Fibroblast of skin of right quadriceps (primary cell): ENCODE data around the gene PDSS2.
"Not testable (repeated sequence)": the region's sequence is repeated elsewhere in the genome, so short reads cannot be mapped to it uniquely, and the experiment has no call there.

Experiments
- DNase-seq: peaks from one replicate; pipeline ENCODE4 v3.0.0-alpha.2; 2013

The PDSS2 gene

GRCh38 chr6:107413966-107414645 lies 45.3 kb downstream of the PDSS2 start:
- DNase-seq = peak; percentile 7

- DNase-seq = no peak
Observed at GRCh38 chr6:107411161-107411560, 48.2 kb downstream of the PDSS2 start.

GRCh38 chr6:107409942-107410341 lies 49.4 kb downstream of the PDSS2 start:
- no peak for DNase-seq

DNA sequence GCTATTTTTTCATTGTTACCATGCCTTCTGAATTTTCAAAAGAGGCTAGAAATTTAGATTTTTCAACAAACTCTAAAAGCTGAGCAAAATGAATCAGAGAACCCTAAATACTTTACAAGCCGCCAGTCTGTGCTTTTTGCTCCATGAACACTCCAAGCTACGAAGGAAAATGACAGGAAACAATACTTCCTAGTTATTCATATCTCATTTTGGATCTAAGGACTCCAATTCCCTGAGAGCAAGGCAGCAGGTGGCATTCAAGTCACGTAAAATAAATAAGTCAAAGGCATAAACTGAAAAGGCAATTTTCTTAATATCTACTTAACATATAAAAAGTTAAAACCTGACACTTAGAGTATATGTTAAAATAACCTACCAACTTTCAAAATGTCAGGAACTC lies 50.6 kb downstream of the PDSS2 start:
- no peak for DNase-seq

DNA sequence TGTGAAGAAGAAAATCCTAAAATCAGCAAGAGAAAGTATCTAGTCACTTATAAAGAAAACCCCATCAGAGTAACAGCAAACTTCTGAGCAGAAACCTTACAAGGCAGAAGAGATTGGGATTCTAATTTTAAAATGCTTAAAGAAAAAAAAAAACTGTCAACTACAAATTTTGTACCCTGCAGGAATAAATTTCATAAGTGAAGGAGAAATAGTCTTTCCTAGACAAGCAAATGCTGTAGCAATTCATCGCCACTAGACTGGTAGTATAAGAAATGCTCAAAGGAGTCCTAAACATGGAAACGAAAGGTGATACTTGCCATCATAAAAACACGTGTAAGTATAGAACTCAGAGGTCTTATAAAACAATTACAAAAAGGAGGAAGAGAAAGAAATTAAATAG lies 54.4 kb downstream of the PDSS2 start:
- no peak for DNase-seq

DNA sequence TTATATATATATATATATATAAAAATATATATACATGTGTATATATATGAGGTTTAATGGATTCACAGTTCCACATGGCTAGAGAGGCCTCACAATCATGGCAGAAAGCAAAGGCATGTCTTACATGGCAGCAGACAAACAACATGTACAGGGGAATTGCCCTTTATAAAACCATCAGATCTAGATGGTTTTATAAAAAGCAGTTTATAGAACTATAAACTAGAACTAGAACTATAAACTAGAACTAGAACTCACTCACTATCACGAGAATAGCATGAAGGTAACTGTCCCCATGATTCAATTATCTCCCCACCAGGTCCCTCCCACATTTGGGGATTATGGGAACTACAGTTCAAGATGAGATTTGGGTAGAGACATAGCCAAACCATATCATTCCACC lies 56.8 kb downstream of the PDSS2 start:
- DNase-seq = no peak

DNA sequence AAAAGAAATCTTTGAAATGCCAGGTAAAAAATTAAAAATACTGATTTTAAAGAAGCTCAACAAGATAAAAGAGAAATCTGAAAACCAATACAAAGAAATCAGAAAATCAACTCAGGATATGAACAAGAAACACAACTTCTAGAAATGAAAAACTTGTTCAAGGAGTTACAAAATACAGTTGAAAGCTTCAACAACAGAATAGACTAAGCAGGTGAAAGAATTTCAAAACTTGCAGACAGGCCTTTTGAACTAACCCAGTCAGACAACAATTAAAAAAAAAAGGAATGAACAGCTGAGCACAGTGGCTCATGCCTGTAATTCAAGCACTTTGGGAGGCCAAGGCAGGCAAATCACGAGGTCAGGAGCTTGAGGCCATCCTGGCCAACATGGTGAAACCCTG lies 57.8 kb downstream of the PDSS2 start:
- no peak for DNase-seq

- no peak for DNase-seq
Observed at GRCh38 chr6:107400616-107401147, 58.7 kb downstream of the PDSS2 start.

DNA sequence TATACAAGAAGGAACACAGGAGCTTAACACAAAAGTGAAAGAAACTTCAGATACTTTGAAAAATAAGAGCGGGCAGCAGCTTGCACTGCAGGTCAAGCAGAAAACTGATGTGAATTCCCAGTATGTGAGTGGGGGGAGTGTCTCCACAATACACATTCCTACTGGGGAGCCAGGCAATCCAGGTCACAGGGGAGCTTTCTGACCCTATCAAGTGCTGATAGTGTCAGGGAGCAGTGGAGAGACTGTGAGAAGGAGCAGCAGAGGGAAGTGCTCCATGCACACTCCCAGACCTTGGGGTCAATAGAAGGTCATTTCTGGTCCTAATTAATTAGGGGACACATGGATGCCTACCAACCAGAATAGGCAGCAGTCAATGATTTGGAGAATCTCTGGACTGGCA lies 59.4 kb downstream of the PDSS2 start:
- DNase-seq = no peak

- DNase-seq = no peak
Observed at GRCh38 chr6:107398001-107398400, 61.4 kb downstream of the PDSS2 start.

DNA sequence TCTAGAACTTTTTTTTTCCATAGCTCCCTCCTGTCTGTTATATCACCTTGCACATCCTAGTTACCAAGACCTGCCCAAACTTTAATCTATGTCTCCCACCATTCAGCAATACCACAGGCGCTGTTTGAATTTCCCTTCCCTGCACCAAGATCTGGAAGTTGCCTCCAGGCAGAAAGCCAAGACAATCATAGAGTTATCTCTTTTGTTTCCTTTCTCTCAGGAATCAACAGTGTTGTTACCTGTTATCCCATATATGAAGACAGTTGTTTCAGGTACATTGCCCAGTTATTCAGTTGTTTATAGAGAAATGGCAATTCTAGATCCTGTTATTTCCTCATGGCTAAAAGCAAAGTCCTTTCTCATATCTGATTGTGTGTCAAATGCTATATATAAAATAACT lies 63.2 kb downstream of the PDSS2 start:
- no peak for DNase-seq

DNA sequence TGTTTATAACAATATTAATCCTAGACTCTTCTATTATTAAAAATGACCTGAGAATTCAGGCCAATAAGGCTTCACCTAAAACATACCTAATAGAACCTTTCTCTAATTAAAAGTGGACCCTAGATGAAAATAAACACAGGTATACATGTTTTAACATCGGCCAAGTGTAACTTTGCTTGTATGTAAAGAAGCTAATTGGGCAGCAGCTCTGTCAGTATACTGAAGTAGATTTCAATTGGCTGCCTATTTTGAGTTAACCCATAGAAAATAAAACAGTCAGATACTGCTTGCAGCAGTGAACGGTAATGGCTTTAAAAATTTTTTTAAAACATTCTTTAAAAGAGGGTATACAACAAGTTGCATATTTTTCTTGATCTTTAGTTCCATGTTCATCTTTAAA lies 67.3 kb downstream of the PDSS2 start:
- no peak for DNase-seq

- DNase-seq = no peak
Observed at GRCh38 chr6:107390685-107391435, 68.5 kb downstream of the PDSS2 start.

DNA sequence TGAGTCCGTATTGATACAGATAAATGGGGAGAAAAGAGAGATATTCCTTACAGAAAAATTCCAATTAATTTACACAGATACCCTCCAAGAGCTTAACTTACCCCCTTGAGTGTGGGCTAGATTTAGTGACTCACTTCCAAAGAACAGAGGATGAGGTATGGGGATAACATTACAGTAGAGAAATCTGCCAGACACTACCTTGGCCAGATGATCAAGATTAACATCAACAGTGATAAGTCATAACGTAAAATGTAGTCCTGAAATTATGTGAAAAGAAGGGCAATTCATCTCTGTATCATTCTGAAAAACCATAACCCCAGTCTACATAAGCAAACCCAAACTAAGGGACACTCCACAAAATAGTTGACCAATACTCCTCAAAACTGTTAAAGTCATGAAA lies 69.3 kb downstream of the PDSS2 start:
- DNase-seq = no peak

DNA sequence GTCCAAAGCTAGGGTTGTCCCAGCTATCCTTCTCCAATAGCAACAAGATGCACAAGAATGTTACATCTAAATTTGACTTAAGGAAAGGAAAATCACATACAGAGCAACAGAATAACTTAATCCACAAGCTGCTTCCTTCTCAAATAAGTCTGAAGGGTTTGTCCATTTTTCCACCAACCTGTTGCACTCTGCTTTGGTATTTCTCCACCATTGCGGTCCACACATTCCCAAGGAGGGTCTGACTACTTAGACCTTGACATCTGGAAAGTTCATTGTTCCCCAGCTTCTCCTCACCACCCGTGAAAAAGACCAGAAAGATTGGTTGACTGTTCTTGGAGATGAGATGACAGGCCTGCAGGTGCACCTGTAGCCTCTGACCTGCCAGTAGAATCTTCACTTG lies 72.5 kb downstream of the PDSS2 start:
- DNase-seq = no peak

- peak; percentile 34 for DNase-seq
Observed at GRCh38 chr6:107386340-107386739, 73.0 kb downstream of the PDSS2 start.

DNA sequence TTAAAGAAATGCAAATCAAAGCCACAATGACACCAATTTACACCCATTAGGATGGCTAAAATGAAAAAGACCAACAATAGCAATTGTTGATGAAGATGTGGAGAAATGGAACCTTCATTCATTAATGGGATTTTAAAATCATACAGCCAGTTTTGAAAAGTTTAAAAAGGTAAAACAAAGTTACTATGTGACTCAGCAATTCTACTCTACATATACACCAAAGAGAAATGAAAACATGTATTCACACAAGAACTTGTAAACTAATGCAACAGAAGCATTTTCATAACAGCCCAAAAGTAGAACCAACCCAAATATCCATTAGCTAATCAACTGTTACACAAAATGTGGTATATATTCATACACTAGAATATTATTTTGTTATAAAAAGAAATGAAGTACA lies 75.7 kb downstream of the PDSS2 start:
- DNase-seq = no peak

DNA sequence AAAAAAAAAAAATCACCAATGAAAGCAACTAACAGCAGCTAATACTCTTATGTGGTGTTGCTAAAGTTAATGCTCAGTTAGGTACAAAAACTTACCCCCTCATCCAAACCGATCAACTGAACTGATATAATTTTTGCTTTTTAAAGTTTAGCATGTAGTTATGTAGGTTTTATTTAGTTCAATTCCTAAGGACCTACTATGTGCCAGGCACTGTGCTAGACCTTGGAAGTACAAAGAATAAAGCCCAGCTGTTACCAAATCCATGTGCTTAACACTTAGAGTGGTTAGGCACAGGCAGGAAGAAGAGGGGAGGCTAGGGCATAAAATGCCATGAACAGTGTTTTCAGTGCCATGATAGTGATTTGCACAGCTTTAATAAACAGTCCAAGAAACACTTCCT lies 85.1 kb downstream of the PDSS2 start:
- no peak for DNase-seq

DNA sequence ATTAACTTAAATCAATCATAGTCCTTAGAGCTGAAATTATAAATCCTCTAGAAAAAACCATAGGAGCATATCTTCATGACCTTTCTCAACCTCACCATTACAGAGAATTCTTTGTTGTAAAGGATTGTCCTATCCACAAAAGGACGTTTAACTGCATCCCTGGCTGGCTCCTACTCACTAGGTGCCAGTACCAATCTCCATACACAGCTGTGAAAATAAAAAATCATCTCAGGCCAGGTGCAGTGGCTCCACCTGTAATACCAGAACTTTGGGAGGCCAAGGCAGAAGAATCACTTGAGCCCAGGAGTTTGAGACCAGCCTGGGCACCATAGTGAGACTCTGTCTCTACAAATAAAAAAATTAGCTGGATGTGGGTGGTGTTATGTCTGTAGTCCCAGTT lies 89.9 kb downstream of the PDSS2 start:
- DNase-seq = no peak

- no peak for DNase-seq
Observed at GRCh38 chr6:107368471-107368870, 90.9 kb downstream of the PDSS2 start.

DNA sequence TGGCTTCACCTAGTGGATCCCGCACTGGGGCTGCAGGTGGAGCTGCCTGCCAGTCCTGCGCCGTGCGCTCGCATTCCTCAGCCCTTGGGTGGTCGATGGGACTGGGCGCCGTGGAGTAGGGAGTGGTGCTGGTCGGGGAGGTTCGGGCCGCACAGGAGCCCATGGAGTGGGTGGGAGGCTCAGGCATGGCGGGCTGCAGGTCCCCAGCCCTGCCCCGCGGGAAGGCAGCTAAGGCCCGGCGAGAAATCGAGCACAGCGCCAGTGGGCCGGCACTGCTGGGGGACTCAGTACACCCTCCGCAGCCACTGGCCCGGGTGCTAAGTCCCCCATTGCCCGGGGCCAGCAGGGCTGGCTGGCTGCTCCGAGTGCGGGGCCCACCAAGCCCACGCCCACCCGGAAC lies 95.2 kb downstream of the PDSS2 start:
- not testable (repeated sequence) for DNase-seq

DNA sequence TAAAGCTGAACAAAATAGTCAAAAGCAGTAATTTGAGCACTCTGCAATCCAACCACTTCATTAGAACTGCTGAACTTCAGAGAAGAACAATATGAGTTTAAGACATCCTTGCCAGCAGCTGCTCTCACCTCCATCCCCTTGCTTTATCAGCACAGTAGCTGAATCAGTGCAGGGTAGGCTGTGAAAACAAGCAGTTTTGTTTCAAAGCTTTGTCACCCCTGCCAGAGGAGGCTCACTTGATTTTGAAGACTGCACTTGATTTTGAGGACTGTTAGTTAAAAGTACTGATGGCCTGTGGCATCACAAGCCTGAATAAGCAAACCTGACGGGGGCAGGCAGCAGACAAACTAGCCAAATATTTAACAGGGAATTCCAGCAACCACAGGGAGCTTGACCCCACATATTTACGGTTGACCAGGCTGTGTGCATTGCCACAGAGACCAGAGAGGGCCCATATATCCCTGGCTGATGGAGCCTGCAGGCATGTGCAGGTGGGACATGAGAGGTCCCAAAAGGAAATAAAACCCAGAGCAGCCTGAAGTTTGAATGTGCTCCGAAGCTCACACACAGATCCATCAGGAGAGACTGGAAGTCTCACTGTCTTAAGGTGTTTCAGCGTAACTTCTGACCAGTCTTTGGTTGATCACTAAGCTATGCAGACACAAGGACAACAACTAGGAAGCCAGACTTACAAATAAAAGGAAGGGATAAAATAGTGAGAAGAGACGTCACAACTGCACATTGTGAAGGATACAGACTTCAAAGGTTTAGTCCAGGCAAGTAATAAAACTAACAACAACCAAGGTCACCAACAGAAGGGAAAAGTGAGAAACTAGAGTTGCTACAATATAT lies 97.4 kb downstream of the PDSS2 start:
- peak; percentile 32 for DNase-seq

DNA sequence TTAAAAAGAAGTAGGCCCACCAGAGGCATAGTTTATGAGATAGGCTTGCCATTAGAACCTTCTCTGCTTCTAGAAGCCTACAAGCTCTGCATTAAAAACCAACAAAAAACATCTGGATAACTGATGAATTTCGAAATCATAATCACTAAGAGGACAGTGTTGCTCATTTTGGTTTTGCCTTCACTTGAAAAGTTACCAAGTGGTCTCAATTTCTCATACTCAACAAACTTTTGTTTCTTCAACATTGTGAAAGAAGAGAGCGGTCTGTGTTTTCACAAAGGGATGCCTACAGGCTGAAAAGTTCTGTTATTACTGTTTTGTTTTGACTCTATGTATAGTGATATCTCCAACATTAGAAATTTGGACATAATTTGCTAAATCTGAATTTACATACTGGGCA lies 98.9 kb downstream of the PDSS2 start:
- DNase-seq = no peak

- no peak for DNase-seq
Observed at GRCh38 chr6:107357842-107358241, 101.5 kb downstream of the PDSS2 start.
